ENCODE data around the gene SIX1. TPM values are rescaled to one million over a fixed set of nuclear protein-coding genes. Genes with fewer than 3 reads are reported as not detected.

The SIX1 gene
- total and polyA plus RNA-seq, 2 of the 4 experiments (the other 2 are of a cell fraction), result 7.7 to 15.0 TPM

GRCh38 chr14:60602291-60602690, 47.0 kb downstream of the SIX1 start:
- no peak overlapping the region for H2AK5ac ChIP-seq (ENCODE audit: low read depth, low read length)
- no peak overlapping the region for H3K4me3 ChIP-seq (ENCODE audit: insufficient read depth, low read depth, low read length)
- no peak overlapping the region for H2BK5ac ChIP-seq (ENCODE audit: low read depth, low read length, poor library complexity, severe bottlenecking)
- no TSS peak for BruUV-seq (replicated peaks)
- no peak overlapping the region for H3K18ac ChIP-seq (ENCODE audit: low read depth, low read length)
- H3K79me1 ChIP-seq (ENCODE audit: low read depth in 1 of 2, low read length in 2 of 2), result no peaks in the 10 kb centered on the region
- H2BK120ac ChIP-seq (ENCODE audit: low read depth, low read length), result no peak overlapping the region
- no peak for TF ChIP-seq MXI1 (IDR thresholded peaks at IDR 0.05; ENCODE audit: borderline replicate concordance, low read depth, low read length)
- no peak for TF ChIP-seq CEBPB (IDR thresholded peaks at IDR 0.05; ENCODE audit: low read depth, low read length)
- no peak for TF ChIP-seq BHLHE40 (IDR thresholded peaks at IDR 0.05; ENCODE audit: low read depth, low read length)
- no peak for TF ChIP-seq MAZ (IDR thresholded peaks at IDR 0.05; ENCODE audit: borderline replicate concordance, low read depth, low read length)
- no peak for TF ChIP-seq CHD1 (IDR thresholded peaks at IDR 0.05; ENCODE audit: low read depth, low read length)
- TF ChIP-seq MAFK (IDR thresholded peaks at IDR 0.05; ENCODE audit: low read depth, low read length), result no peak
- TF ChIP-seq RCOR1 (IDR thresholded peaks at IDR 0.05; ENCODE audit: insufficient replicate concordance, low read length), result no peak
- TF ChIP-seq POLR2A (IDR thresholded peaks at IDR 0.05; ENCODE audit: low read depth, low read length), result no peak
- TF ChIP-seq USF2 (IDR thresholded peaks at IDR 0.05; ENCODE audit: low read depth, low read length), result no peak
- no peak for TF ChIP-seq FOS (IDR thresholded peaks at IDR 0.05; ENCODE audit: low read depth, low read length)
- H2AFZ ChIP-seq (replicated peaks; ENCODE audit: low read length, poor library complexity), result no peak overlapping the region
- intact Hi-C loops (cut with micrococcal nuclease) (no loop called here), dilution Hi-C loops (cut with HindIII; ENCODE audit: low sequenced_read_pairs, unreplicated experiment) (no loop called here), in situ Hi-C loops (cut with MboI; ENCODE audit: low sequenced_read_pairs) (no loop called here)
- no peak overlapping the region for H4K91ac ChIP-seq (ENCODE audit: insufficient read depth, low read depth, low read length)
- no peak overlapping the region for H4K8ac ChIP-seq (ENCODE audit: low read depth in 2 of 2, low read length in 2 of 2)
- no peak overlapping the region for H2AK9ac ChIP-seq (replicated peaks; ENCODE audit: low read depth, low read length, poor library complexity)
- H4K20me1 ChIP-seq (ENCODE audit: insufficient read depth, low read length), result no peaks in the 10 kb centered on the region
- H3K56ac ChIP-seq (ENCODE audit: extremely low read depth, insufficient read depth, low read length), result no peak overlapping the region
- H3K9ac ChIP-seq (ENCODE audit: low read depth, low read length), result no peak overlapping the region
- no peaks in the 10 kb centered on the region for H3K36me3 ChIP-seq (ENCODE audit: control insufficient read depth, insufficient read depth, low read length)
- no peak overlapping the region for H2BK15ac ChIP-seq (ENCODE audit: low read depth, low read length)
- no peak overlapping the region for H2BK20ac ChIP-seq (ENCODE audit: low read depth, low read length)
- no peak overlapping the region for H3K23ac ChIP-seq (ENCODE audit: low read depth, low read length)
- H3K4me2 ChIP-seq (ENCODE audit: low read depth, low read length), result no peak overlapping the region
- DNase-seq, result no peak
- no peak overlapping the region for H3K4ac ChIP-seq (ENCODE audit: low read depth, low read length)
- H3K14ac ChIP-seq (replicated peaks; ENCODE audit: low read depth, low read length), result no peak overlapping the region
- ATAC-seq (ENCODE audit: low read depth), result no peak
- H3K9me3 ChIP-seq (ENCODE audit: control insufficient read depth, insufficient read depth, low read length), result no peaks in the 10 kb centered on the region
- no peaks in the 10 kb centered on the region for H3K4me1 ChIP-seq (ENCODE audit: control insufficient read depth, insufficient read depth, low read length)
- no peaks in the 10 kb centered on the region for H3K27me3 ChIP-seq (ENCODE audit: control insufficient read depth, insufficient read depth, low read length)
- H4K5ac ChIP-seq (ENCODE audit: low read depth, low read length), result no peak overlapping the region
- no peaks in the 10 kb centered on the region for H3K9me1 ChIP-seq (ENCODE audit: insufficient read depth, low read length)
- H3K27ac ChIP-seq (ENCODE audit: insufficient read depth, low read length), result no peak overlapping the region
- CTCF ChIA-PET, result no interaction called here
- POLR2A ChIA-PET (ENCODE audit: unreplicated experiment), result interaction anchor here (0.8 kb wide), 1 partner anchor 1468 kb away, joined by 4 read pairs; no protein-coding TSS in a partner anchor
